ENCODE measurements around the gene IGFL3. TPM values are rescaled to one million over a fixed set of nuclear protein-coding genes. Genes with fewer than 3 reads are reported as not detected.

IGFL3 gene
- polyA plus RNA-seq, 1 donor: not detected

GRCh38 chr19:46076951-46077814 lies 47.3 kb downstream of the IGFL3 start:
- no peak for DNase-seq (ENCODE audit: low read depth)

DNA sequence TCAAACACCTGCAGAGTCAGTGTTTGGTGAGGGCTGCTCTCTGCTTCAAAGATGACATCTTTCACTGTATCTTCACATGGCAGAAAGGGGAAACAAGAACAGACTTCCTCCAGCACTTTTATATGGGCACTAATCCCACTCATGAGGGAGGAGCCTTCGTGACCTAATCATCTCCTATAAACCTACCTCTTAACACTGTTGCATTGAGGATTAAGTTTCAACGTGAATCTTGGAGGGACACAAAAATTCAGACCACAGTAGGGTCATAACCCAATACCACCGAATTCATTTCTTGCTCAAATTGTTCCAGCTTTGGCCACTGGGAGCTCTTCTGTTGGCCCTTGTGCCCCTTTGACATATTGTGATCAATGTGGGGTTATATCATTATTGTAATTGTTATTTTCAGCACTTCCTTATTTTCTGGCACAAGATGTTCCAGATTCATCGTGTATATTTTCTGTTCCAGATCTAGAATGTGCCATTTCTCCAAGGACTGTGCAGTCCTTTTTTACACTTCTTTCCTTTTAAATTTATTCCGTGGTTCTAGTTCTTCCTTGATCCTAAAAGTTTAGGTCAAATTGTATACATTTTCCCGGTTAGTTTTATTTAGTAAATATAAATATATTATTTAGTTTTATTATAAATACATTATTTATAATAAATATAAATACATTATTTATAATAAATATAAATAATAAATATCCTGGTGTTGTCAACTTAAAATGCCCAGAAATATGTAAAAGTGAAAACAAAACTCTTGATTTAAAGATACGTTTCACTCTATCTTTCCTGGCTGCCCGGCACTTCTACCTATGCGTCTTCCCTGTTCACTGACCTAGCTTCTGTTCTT lies 48.2 kb downstream of the IGFL3 start:
- DNase-seq (ENCODE audit: low read depth): no peak

DNA sequence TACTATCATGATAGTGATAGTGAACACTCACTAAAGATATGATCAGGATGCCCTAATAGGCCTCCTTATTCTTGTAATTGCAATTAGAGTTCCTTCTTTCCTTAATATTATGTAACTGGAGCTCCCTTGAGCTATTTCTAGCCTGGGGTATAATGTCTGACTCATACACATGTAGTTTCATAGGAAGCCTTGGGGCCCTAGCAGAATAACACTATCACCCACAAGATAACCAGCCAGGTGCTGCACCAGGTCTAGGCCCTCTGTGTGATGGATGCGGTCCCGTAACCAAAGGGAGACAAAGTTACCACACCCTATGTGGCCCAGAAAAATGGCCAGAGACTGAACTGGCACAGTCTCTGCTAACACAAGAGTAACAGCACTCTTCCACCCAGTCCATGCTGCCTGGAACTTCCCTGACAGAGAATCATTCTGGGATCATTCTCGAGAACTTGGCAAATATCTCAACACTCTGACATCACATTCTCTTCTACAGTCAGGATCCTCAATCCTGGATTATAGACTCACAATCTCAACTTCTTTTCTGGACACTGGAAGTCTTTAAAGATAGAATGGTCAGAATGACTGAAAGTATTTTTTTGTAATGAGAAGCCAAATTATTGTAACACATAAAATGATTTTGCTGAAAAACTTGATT lies 51.1 kb downstream of the IGFL3 start:
- no peak for DNase-seq (ENCODE audit: low read depth)

Other genes starting within 250 kb of the IGFL3 start
- gene IRF2BP1, start 238.5 kb downstream of the IGFL3 start, polyA plus RNA-seq (ENCODE audit: insufficient read length): 17.3 TPM
- 4.9 TPM for gene MYPOP, start 222.1 kb downstream of the IGFL3 start, polyA plus RNA-seq (ENCODE audit: insufficient read length)
- gene NANOS2, start 209.9 kb downstream of the IGFL3 start, polyA plus RNA-seq (ENCODE audit: insufficient read length): not detected
- 3.6 TPM for gene NOVA2, start 150.8 kb downstream of the IGFL3 start, polyA plus RNA-seq (ENCODE audit: insufficient read length)
- gene CCDC61, start 129.2 kb downstream of the IGFL3 start, polyA plus RNA-seq (ENCODE audit: insufficient read length): 6.9 TPM
- gene PGLYRP1, start 101.6 kb downstream of the IGFL3 start, polyA plus RNA-seq (ENCODE audit: insufficient read length): 0.85 TPM
- gene IGFL4, start 83.7 kb downstream of the IGFL3 start, polyA plus RNA-seq (ENCODE audit: insufficient read length): 5.1 TPM
- gene IGFL2, start 23.6 kb upstream of the IGFL3 start, polyA plus RNA-seq (ENCODE audit: insufficient read length): not detected
- not detected for gene IGFL1, start 105.1 kb upstream of the IGFL3 start, polyA plus RNA-seq (ENCODE audit: insufficient read length)
- 330 TPM for gene HIF3A, start 172.4 kb upstream of the IGFL3 start, polyA plus RNA-seq (ENCODE audit: insufficient read length)
- gene PPP5C, start 222.4 kb upstream of the IGFL3 start, polyA plus RNA-seq (ENCODE audit: insufficient read length): 58.3 TPM

All from forelimb muscle (tissue), 1 donor.